ENCODE data around the gene KDSR.

Gene KDSR

DNA sequence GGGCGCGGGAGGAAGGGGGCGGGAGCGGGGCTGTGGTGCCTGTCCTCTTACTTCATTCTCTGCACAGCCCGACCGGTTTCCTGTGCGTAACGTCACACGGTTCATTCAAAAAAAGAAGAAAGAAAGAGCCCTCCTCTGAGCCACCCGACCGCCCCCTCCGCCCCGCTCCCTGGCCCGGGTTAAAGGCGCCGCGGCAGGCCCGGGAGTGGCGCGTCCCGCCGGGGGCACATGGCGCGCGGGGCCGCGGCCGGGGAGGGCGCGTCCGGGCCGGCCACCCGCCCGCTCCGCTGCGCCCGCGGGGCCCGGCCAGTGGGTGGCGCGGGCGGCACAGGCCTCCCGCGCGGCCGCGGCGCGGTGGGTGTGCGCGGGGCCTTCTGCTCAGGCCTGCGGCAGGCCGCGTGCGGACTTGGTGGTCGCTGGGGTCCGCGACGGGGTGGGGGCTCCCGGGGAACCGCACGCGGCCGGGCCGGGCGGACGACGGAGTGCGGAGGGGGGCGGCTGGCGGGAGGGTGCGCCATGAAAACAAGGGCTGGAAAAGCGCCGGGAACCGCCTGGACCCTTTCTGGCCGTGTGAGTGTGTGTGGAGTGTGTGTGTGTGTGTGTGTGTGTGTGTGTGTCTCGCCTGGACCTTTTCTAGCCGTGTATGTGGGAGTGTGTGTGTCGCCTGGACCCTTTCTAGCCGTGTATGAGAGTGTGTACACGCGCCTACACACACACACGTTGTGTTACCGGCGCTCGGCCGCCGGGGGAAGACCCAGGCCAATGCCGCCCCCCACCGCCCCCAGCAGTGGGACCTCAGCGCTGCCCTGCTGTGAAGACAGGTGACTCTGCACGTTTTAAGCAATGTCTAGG, 46.7 kb downstream of the KDSR start:
- peak; percentile 95 for DNase-seq (ENCODE audit: low spot score)
- TF ChIP-seq, protein P1, sequence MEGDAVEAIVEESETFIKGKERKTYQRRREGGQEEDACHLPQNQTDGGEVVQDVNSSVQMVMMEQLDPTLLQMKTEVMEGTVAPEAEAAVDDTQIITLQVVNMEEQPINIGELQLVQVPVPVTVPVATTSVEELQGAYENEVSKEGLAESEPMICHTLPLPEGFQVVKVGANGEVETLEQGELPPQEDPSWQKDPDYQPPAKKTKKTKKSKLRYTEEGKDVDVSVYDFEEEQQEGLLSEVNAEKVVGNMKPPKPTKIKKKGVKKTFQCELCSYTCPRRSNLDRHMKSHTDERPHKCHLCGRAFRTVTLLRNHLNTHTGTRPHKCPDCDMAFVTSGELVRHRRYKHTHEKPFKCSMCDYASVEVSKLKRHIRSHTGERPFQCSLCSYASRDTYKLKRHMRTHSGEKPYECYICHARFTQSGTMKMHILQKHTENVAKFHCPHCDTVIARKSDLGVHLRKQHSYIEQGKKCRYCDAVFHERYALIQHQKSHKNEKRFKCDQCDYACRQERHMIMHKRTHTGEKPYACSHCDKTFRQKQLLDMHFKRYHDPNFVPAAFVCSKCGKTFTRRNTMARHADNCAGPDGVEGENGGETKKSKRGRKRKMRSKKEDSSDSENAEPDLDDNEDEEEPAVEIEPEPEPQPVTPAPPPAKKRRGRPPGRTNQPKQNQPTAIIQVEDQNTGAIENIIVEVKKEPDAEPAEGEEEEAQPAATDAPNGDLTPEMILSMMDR (IDR thresholded peaks at IDR 0.05; ENCODE audit: extremely low read depth, missing control alignments): no peak

GRCh38 chr18:63319383-63320122, 47.5 kb downstream of the KDSR start, which contains the start of gene BCL2:
Gene BCL2 (minus strand): TSS chr18:63319769.
- TF ChIP-seq, protein P1 (IDR thresholded peaks at IDR 0.05; ENCODE audit: extremely low read depth, missing control alignments): no peak
- no peak for DNase-seq (ENCODE audit: low spot score)

- no peak for DNase-seq (ENCODE audit: low spot score)
- TF ChIP-seq, protein P1 (IDR thresholded peaks at IDR 0.05; ENCODE audit: extremely low read depth, missing control alignments): no peak
Measured at GRCh38 chr18:63318889-63319382, 48.1 kb downstream of the KDSR start.

GRCh38 chr18:63317982-63318888, 48.8 kb downstream of the KDSR start:
- TF ChIP-seq, protein P1 (IDR thresholded peaks at IDR 0.05; ENCODE audit: extremely low read depth, missing control alignments): peak; percentile 77
- DNase-seq (ENCODE audit: low spot score): peak; percentile 86

GRCh38 chr18:63317556-63317946, 49.5 kb downstream of the KDSR start:
- DNase-seq (ENCODE audit: low spot score): no peak
- TF ChIP-seq, protein P1 (IDR thresholded peaks at IDR 0.05; ENCODE audit: extremely low read depth, missing control alignments): no peak

- TF ChIP-seq, protein P1 (IDR thresholded peaks at IDR 0.05; ENCODE audit: extremely low read depth, missing control alignments): no peak
- peak; percentile 51 for DNase-seq (ENCODE audit: low spot score)
Measured at GRCh38 chr18:63316612-63317555, 50.1 kb downstream of the KDSR start.

All from GM20000 (cell line).